H9 (cell line): ENCODE data around the gene KCNMB2. TPM values are rescaled to one million over a fixed set of nuclear protein-coding genes. Genes with fewer than 3 reads are reported as not detected.

ENCODE experiments used
- DNase-seq: peaks from one replicate; pipeline ENCODE4 v3.0.0-alpha.2; 2017
- H2AFZ ChIP-seq: one replicate; pipeline ENCODE4 v1.6.1; 2013; ENCODE audit warnings: mild to moderate bottlenecking, low read length, control low read depth, moderate library complexity
- H2AK5ac ChIP-seq: 2 replicates; pipeline ENCODE4 v1.6.1; 2013; ENCODE audit warnings: low read length, control low read depth, mixed read lengths; ENCODE audit not compliant: insufficient read length
- H2BK120ac ChIP-seq: one replicate; pipeline ENCODE4 v1.6.1; 2013; ENCODE audit warnings: low read depth, mild to moderate bottlenecking, low read length, control low read depth, inconsistent platforms; ENCODE audit not compliant: poor library complexity, severe bottlenecking
- H2BK12ac ChIP-seq: 2 replicates; pipeline ENCODE4 v1.6.1; 2013; ENCODE audit warnings: low read length, control low read depth, mixed read lengths, low read depth; ENCODE audit not compliant: insufficient read length
- H2BK15ac ChIP-seq: 2 replicates; pipeline ENCODE4 v1.6.1; 2013; ENCODE audit warnings: low read depth, low read length, control low read depth
- H2BK20ac ChIP-seq: one replicate; pipeline ENCODE4 v1.6.1; 2013; ENCODE audit warnings: low read depth, mild to moderate bottlenecking, low read length, control low read depth, inconsistent platforms; ENCODE audit not compliant: poor library complexity, severe bottlenecking
- H2BK5ac ChIP-seq: 2 replicates; pipeline ENCODE4 v1.6.1; 2013; ENCODE audit warnings: low read length, control low read depth, mixed read lengths; ENCODE audit not compliant: insufficient read length
- H3K14ac ChIP-seq: 2 replicates; pipeline ENCODE4 v1.6.1; 2013; ENCODE audit warnings: low read length, control low read depth; ENCODE audit not compliant: insufficient read depth
- H3K18ac ChIP-seq: 2 replicates; pipeline ENCODE4 v1.6.1; 2013; ENCODE audit warnings: low read depth, mild to moderate bottlenecking, mixed read lengths, low read length, control low read depth; ENCODE audit not compliant: insufficient read length
- H3K23ac ChIP-seq: 2 replicates; pipeline ENCODE4 v1.6.1; 2013; ENCODE audit warnings: low read length, control low read depth, mixed read lengths, low read depth; ENCODE audit not compliant: insufficient read length
- H3K23me2 ChIP-seq: 2 replicates; pipeline ENCODE4 v1.6.1; 2013; ENCODE audit warnings: low read depth, mild to moderate bottlenecking, mixed read lengths, low read length, control low read depth; ENCODE audit not compliant: insufficient read length, poor library complexity, severe bottlenecking
- H3K27ac ChIP-seq: 2 replicates; pipeline ENCODE4 v1.5.1; 2013; ENCODE audit warnings: low read length, control low read depth, mixed read lengths, low read depth; ENCODE audit not compliant: insufficient read length
- H3K27me3 ChIP-seq: 2 replicates; pipeline ENCODE4 v1.6.1; 2013; ENCODE audit warnings: low read length, control low read depth, inconsistent platforms; ENCODE audit not compliant: insufficient read depth
- H3K4ac ChIP-seq: 2 replicates; pipeline ENCODE4 v1.6.1; 2013; ENCODE audit warnings: low read depth, mild to moderate bottlenecking, control low read depth, inconsistent platforms, low read length, moderate library complexity
- H3K4me1 ChIP-seq: 2 replicates; pipeline ENCODE4 v1.6.1; 2013; ENCODE audit warnings: low read length, control low read depth, inconsistent platforms; ENCODE audit not compliant: insufficient read depth
- H3K4me2 ChIP-seq: 2 replicates; pipeline ENCODE4 v1.6.1; 2013; ENCODE audit warnings: low read length, control low read depth, mixed read lengths; ENCODE audit not compliant: insufficient read length, insufficient read depth
- H3K56ac ChIP-seq: 2 replicates; pipeline ENCODE4 v1.6.1; 2013; ENCODE audit warnings: low read depth, mild to moderate bottlenecking, mixed read lengths, low read length, control low read depth; ENCODE audit not compliant: insufficient read length
- H3K79me1 ChIP-seq: 2 replicates; pipeline ENCODE4 v1.6.1; 2013; ENCODE audit warnings: low read depth, mild to moderate bottlenecking, moderate library complexity, low read length, control low read depth, inconsistent platforms; ENCODE audit not compliant: insufficient read depth, poor library complexity, severe bottlenecking
- H3K79me2 ChIP-seq: 2 replicates; pipeline ENCODE4 v1.6.1; 2013; ENCODE audit warnings: low read length, control low read depth, inconsistent platforms; ENCODE audit not compliant: insufficient read depth
- H3K9ac ChIP-seq: 2 replicates; pipeline ENCODE4 v1.6.1; 2013; ENCODE audit warnings: low read length, control low read depth, mixed read lengths; ENCODE audit not compliant: insufficient read length; ENCODE audit errors: extremely low read depth
- H3K9me3 ChIP-seq: one replicate; pipeline ENCODE4 v1.6.1; 2013; ENCODE audit warnings: low read depth, low read length, inconsistent platforms; ENCODE audit not compliant: control insufficient read depth
- H3T11ph ChIP-seq: one replicate; pipeline ENCODE4 v1.6.1; 2013; ENCODE audit warnings: mild to moderate bottlenecking, low read length, control low read depth, inconsistent platforms
- H4K20me1 ChIP-seq: one replicate; pipeline ENCODE4 v1.6.1; 2013; ENCODE audit not compliant: control insufficient read depth, insufficient read length, insufficient read depth
- H4K5ac ChIP-seq: 2 replicates; pipeline ENCODE4 v1.6.1; 2013; ENCODE audit warnings: low read depth, mild to moderate bottlenecking, mixed read lengths, low read length, control low read depth; ENCODE audit not compliant: insufficient read length
- H4K8ac ChIP-seq: replicated peaks from 2 replicates; pipeline ENCODE4 v1.6.1; 2013; ENCODE audit warnings: low read length, control low read depth, mixed read lengths, low read depth; ENCODE audit not compliant: insufficient read length
- H4K91ac ChIP-seq: 2 replicates; pipeline ENCODE4 v1.6.1; 2013; ENCODE audit warnings: low read depth, mild to moderate bottlenecking, moderate library complexity, mixed read lengths, low read length, control low read depth; ENCODE audit not compliant: insufficient read length
- H3K27ac Mint-ChIP-seq, 3 experiments: 2 replicates in 2 of 3; 3 replicates in 1 of 3; pipeline ENCODE4 v1.8.0; 2020 to 2021; ENCODE audit warnings: mixed read lengths in 3 of 3, mild to moderate bottlenecking in 1 of 3, moderate library complexity in 1 of 3
- H3K27me3 Mint-ChIP-seq: 2 replicates; pipeline ENCODE4 v1.8.0; 2021; ENCODE audit warnings: low read depth, mild to moderate bottlenecking, moderate library complexity, mixed read lengths
- H3K36me3 Mint-ChIP-seq, 3 experiments: 2 replicates in 2 of 3; 3 replicates in 1 of 3; pipeline ENCODE4 v1.8.0; 2020 to 2021; ENCODE audit warnings: low read depth in 3 of 3, mixed read lengths in 3 of 3; ENCODE audit not compliant: insufficient read depth in 1 of 3
- H3K4me1 Mint-ChIP-seq, 2 experiments: 2 replicates each; pipeline ENCODE4 v1.8.0; 2020; ENCODE audit warnings: mixed read lengths in 2 of 2
- H3K4me3 Mint-ChIP-seq, 2 experiments: 2 replicates in 1 of 2; 3 replicates in 1 of 2; pipeline ENCODE4 v1.8.0; 2020 to 2021; ENCODE audit warnings: mild to moderate bottlenecking in 2 of 2, mixed read lengths in 2 of 2, moderate library complexity in 1 of 2
- H3K9me3 Mint-ChIP-seq, 2 experiments: 2 replicates in 1 of 2; 3 replicates in 1 of 2; pipeline ENCODE4 v1.8.0; 2020; ENCODE audit warnings: mild to moderate bottlenecking in 2 of 2, mixed read lengths in 2 of 2, moderate library complexity in 1 of 2
- WGBS: extraction: QIAGEN DNeasy Blood & Tissue Kit; methylation state at CpG from one replicate; pipeline ENCODE4 v1.1.7; 2013; ENCODE audit warnings: missing lambda C conversion rate, low lambda C conversion rate, mixed read lengths; ENCODE audit not compliant: insufficient read length; ENCODE audit errors: extremely low coverage; 5-methylcytosine and 5-hydroxymethylcytosine counted together
- total RNA-seq: library from RNA; stranded (reverse); gene quantifications from 2 replicates; pipeline ENCODE4 v1.2.1, GENCODE V29; 2021
- TF ChIP-seq, protein P1 (sequence below): fragments of 200-600 bp; sonication (generic); conservative IDR thresholded peaks from 3 replicates; pipeline ENCODE4 v1.8.0; 2021; ENCODE audit warnings: antibody characterized with exemption, mild to moderate bottlenecking

The KCNMB2 gene
- total RNA-seq, 1 experiment from 2014 or later, result not detected

DNA sequence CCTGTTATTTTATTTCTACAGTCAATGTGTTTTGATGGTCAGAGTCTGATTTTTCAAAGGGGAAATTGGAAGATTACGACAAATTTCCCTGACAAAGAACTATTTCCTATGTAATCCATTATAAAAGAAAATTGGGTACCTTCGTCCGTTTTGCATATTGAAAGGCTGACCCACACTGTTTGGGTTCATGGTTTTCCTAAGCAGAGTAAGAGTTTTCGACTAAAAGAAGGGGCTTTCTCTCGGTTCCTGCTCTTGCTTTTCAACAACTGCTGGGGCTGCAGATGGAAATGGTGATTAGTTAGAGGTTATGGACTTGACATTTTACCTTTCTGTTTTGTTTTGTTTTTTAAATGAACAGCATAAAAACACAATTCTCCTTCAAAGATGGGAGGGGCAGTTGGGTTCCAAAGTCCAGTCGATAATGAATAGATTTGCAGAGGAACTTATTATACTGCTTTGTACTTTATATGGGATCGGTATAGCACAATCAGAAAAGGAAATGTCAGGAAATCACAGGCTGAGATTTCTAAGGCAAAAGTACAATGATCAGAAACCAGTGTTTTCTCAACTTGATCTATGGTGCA lies 978 bp downstream of the KCNMB2 start:
- Histone ChIP-seq H3K79me1 (no peaks in the 10 kb centered on the region), H3K23me2 (peaks cover 7% of the 10 kb centered on the region), H4K5ac (no peak overlapping the region), H3K14ac (no peak overlapping the region), H3T11ph (no peak overlapping the region), H3K27me3 (no peaks in the 10 kb centered on the region), H2BK15ac (no peak overlapping the region), H3K27ac (peak overlapping the region; percentile 51), H3K4me2 (peak overlapping the region; percentile 99), H2BK12ac (no peak overlapping the region), H4K91ac (no peak overlapping the region), H3K9me3 (no peaks in the 10 kb centered on the region), H3K79me2 (no peaks in the 10 kb centered on the region), H3K23ac (no peak overlapping the region), H2AK5ac (no peak overlapping the region), H2BK5ac (no peak overlapping the region), H4K20me1 (no peaks in the 10 kb centered on the region), H3K9ac (peak overlapping the region; percentile 18), H3K56ac (no peak overlapping the region), H4K8ac (no peak overlapping the region), H3K4ac (no peak overlapping the region), H3K18ac (no peak overlapping the region), H2BK120ac (no peak overlapping the region), H2AFZ (no peak overlapping the region), H3K4me1 (peaks cover 5% of the 10 kb centered on the region; the same call in 1 of the 2 replicates), H2BK20ac (no peak overlapping the region)
- DNase-seq, result no peak
- Mint-ChIP-seq H3K4me1 (peaks cover 38 to 46% of the 10 kb centered on the region in 2 experiments), H3K27me3 (peaks cover 6% of the 10 kb centered on the region), H3K4me3 (peak overlapping the region; percentile 51 to 76), H3K27ac (peak overlapping the region in 1 of 3 experiments; percentile 65; a peak in 3 of 7 replicates), H3K36me3 (no peaks in the 10 kb centered on the region), H3K9me3 (no peaks in the 10 kb centered on the region)
- TF ChIP-seq, protein P1, sequence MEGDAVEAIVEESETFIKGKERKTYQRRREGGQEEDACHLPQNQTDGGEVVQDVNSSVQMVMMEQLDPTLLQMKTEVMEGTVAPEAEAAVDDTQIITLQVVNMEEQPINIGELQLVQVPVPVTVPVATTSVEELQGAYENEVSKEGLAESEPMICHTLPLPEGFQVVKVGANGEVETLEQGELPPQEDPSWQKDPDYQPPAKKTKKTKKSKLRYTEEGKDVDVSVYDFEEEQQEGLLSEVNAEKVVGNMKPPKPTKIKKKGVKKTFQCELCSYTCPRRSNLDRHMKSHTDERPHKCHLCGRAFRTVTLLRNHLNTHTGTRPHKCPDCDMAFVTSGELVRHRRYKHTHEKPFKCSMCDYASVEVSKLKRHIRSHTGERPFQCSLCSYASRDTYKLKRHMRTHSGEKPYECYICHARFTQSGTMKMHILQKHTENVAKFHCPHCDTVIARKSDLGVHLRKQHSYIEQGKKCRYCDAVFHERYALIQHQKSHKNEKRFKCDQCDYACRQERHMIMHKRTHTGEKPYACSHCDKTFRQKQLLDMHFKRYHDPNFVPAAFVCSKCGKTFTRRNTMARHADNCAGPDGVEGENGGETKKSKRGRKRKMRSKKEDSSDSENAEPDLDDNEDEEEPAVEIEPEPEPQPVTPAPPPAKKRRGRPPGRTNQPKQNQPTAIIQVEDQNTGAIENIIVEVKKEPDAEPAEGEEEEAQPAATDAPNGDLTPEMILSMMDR, result no peak
- WGBS, result no CpG with 5 or more reads among the region's 7 CpGs
